Measurements from ENCODE around the gene RBBP7.

Gene RBBP7

DNA sequence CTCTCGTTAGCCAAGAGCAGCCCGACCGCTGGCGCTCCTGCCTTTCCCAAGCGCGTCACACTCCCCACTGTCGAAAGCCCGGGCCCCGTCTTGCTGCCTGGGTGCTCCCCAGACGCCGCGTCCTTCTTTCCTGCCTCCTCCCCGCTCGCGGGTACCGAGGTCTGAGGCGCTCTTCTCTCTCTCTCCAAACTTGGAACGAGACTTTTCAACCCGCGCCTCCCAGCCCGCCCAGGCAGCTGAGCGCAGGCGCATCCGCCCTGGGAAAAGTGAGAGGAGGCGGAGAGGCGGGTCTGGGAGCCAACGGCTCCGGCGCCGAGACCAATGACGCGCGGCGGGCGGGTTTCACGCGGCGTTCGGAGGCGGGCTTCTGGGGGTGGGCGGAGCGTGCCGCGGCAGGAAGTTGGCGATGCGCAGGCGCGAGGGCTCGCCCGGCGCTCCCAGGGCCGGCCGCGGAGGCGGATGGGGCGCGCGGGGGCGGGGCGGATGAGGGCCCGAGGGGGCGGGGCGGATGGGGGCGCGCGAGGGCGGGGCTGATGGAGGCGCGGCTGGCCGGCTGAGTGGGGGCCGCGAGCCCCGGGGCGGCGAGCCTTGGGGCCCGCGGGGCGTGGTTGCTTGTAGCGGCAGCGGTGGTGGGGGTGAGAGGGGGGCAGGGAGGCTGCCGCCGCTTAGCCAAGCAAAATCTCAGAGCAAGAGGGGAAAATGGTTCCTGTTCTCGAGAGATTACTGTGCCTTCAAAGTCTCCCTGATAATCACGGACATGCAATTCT lies at the start of gene RBBP7:
RBBP7 (minus strand) TSS at position 268 of the 767 bp plus-strand sequence. CDS start 309 bp downstream, outside the sequence.
- peak; percentile 94 for DNase-seq (ENCODE audit: low spot score)

DNA sequence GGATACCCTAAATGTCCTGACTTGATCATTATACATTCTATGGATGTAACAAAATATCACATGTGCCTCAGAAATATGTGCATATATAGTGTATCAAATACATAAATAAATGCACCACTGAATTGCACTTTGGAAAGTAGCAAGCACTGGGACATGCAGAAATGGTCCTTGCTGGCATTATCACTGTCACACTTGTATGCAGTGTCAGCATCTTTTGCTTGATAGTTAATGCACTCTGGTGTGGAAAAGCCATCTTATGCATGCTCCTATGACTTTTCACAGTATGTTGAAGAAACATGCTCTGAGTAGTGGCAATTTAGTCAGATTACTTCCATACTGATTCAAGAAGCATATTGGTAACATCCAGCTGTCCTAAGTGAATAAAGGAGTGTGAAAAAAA lies 48.8 kb upstream of the RBBP7 start:
- no peak for DNase-seq (ENCODE audit: low spot score)

DNA sequence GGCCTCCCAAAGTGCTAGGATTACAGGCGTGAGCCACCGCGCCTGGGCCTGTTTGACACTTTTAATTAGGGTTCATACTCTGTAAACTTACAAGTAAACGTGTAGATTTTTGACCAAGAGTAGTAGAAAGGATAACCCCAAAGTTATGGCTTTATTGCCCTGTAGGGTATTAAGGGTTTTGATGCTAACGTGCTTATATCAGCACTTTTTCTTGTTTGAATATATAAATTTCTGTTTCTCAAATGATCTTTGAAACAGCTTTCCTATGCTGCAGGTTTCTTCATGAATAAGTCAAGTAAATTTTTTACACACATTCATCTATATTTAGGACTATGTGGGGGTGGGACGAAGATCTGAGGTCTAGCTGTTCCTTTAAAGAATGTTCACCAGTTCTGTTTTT lies 47.0 kb upstream of the RBBP7 start:
- DNase-seq (ENCODE audit: low spot score), result no peak

DNA sequence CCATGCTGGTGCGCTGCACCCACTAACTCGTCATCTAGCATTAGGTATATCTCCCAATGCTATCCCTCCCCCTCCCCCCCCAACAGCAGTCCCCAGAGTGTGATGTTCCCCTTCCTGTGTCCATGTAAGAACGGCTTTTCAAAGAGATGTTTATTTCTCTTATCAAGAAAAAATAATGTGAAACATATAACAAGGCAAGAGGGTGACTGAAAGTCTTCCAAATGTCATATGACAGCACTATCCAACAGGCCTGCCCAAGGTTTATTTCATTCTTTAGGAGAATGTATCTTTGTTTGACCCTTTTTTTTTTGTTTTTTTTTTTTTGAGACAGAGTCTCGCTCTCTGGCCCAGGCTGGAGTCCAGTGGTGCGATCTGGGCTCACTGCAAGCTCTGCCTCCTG lies 46.4 kb upstream of the RBBP7 start:
- no peak for DNase-seq (ENCODE audit: low spot score)

DNA sequence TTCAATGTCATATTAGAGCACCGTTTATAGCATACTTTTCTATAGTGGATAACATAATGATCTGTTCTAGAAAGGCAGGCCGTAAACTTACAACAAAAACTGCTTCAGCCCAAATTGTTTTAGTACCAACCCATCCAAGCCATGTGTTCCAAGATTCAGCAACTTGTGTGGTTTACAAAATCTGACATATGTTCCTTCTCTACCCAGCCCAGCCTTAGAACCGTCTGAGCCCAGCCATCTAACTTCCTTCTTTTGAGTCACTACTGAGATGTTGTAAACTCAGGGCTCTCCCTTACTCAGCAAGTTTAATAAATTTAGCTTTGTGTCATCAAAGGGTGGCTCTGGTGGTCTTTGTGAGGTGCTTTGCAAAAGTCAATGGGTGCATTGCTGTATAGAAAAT lies 43.9 kb upstream of the RBBP7 start:
- no peak for DNase-seq (ENCODE audit: low spot score)

DNA sequence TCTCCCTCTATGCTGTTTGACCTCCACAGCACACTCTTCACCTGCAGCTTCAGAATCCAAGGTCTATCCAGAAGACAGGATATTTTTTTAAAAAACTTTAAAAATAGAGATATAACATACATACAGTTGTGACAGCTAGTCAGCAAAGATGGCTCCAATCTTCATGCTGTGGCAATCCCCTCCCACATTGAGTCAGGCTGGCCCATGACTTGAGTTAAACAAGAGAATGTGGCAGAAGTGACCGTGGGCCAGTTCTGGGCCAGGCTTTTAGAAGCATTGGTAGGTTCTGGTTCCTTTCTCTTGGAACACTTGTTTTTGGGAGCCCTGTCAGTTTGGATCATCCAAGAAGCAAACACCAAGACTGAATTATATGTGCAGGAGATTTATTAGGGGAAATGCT lies 40.2 kb upstream of the RBBP7 start:
- DNase-seq (ENCODE audit: low spot score), result no peak

DNA sequence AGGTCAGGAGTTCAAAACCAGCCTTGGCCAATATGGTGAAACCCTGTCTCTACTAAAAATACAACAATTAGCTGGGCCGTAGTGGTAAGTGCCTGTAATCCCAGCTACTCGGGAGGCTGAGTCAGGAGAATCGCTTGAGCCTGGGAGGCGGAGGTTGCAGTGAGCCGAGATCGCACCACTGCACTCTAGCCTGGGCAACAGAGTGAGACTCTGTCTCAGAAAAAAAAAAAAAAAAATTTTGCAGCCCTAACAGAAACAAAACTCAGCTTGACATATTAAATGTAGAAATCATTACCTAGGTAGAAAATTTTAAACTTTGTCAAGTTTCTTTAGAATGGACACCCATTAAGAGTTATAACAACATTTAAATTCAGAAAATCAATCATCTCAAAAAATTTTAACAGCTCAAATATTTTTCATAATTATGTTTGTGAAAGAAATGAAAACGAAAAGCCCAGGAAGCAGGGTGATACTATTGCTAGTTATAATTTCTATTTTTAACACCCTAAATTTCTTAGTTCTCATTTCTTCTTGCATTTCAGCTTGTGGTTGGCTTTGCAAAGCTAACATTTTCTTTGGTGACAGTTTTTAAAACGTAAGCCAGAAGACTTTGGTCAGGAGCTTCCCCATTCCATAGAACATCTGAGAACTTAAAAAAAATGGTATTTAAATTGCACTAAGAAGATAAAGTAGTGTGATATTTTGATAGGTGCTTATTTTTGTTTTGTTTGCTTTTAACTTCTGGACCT lies 33.3 kb upstream of the RBBP7 start:
- no peak for DNase-seq (ENCODE audit: low spot score)

DNA sequence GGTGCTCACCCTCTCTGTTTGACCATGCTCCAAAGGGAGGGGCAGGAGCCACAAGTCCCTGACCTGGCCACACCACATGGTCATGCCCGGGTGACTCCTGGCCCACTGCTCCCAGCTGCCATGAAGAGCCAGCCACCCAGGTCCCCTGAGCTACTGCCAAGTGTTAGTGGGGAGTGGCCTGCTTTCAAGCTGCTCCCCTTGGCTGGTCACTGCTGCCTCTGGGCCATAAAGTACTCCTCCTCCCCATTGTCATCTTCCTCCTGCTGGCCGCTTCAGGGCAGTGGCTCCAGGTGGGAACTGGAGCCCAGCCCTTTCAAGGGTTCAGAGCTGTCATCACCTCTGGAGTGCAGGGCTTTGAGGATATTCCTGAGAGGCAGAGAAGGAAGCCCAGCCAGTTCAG lies 27.3 kb upstream of the RBBP7 start:
- DNase-seq (ENCODE audit: low spot score), result no peak

DNA sequence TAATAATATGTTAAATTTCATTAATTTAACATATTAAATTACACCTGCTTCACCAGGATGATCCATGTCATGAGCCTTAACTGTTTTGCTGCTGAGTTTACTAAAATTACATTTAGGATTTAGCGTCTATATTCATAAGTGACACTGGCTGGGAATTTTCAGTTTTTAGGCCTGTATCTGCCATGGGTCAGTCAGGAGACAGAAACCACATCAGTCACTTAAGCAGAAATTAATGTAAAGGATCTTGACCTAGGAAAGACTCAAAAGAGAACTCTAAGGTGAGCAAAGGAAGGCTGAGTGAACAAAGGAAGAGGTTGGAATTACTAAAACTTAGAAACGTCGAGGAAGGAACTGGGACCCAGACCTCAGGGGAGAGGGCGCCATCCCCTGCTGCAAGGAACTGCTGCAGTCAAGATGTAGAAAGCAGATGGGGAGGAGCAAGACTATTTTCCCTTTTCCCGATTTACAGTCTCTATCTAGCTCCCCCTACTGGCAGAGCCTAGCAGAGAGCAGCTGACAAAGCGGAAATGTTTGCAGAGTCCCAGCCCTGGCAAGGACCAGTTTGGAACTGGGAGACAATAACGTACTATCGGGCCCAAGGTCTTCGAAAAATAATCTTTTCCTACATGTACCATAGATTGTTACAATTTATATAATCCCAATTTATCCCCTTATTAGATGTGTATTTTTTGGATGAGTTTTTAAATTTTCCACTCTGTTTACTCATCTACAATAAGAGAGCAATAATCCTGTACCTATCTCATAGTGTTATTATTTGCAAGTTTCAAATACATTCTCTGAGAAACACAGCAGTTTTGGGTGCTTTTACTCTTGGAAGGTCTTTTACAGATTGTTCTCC lies 22.6 kb upstream of the RBBP7 start:
- peak; percentile 71 for DNase-seq (ENCODE audit: low spot score)

DNA sequence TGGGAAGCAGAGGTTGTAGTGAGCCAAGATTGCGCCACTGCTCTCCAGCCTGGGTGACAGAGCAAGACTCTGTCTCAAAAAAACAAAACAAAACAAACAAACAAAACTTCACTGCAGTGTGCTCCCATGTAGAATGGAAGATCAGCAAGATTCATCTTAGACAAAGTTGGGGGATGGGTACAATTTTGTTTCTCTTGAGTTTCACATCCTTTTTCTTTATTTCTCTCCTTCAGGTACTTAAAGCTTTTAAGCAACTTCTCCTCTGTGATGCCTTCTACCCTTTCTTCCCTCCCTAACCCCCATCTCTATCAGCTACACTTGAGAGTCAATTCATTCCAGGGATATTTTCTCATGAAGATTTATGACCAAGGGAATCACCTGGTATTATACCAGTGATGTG lies 15.5 kb upstream of the RBBP7 start:
- no peak for DNase-seq (ENCODE audit: low spot score)

DNA sequence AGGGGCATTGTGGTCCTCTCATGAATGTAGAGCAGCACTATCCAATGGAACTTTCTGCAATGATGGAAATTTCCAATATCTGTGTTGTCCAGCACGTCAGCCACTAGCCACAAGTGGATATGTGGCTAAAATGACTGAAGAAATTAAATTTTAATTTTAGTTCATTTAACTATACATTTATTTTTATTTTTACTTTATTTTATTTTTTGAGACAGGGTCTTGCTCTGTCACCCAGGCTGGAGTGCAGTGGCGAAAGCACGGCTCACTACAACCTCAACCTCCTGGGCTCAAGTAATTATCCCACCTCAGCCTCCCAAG lies 13.3 kb upstream of the RBBP7 start:
- DNase-seq (ENCODE audit: low spot score), result no peak

DNA sequence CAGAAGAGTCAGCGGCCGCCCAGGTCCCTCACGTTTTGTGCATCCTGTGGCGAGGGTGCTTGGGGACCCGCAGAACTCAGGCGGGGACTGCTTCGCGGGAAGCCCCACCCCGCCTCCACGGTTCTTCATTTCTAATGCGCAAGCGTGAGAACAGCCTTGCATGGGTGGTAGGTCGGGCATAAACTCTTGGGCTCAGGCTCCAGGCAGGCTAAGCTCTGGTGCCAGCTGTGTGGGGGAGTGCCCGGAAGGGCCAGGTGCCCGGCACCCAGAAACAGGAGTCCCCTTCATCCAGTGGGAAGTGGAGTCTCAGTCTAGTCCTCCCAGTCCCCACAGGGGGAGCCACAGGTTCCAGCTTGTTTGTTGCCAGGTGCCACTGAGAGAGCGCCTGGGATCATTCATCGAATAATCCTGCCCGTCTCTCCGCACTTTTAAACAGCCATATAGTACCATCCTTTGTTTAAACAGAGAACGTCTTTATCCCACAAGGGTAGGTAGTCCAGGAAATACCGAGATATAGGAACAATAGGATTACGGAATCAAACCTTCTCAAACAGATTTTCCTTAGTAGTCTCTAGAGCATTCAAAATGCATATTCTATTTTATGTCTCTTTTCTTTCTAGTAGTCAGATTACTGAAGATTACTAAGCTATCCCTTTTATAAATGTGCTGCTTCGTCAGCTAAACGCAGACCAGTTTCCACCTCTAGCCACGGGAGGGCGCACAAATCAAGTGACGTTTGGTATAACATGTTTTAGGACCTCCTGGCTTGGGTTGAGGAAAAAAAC lies 12.7 kb upstream of the RBBP7 start:
- DNase-seq (ENCODE audit: low spot score), result peak; percentile 50

DNA sequence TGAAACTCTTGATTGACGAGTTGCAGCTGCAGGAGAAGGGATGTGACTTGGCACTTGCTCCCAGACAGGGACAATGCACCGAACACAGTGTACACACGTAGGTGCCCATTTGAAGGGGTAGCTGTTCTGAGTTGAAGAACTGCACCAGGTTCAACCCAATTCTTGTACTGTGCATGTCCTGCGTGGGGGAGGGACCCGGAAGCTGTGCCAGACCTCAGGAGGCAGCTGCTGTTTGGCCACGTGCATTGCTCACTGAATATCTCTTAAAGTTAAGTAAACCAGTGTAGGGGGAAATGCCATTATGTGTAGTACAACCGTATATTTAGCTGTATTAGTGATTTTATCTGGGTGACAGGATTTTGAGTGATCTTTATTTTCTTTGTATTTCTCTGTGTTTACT lies 12.0 kb upstream of the RBBP7 start:
- no peak for DNase-seq (ENCODE audit: low spot score)

DNA sequence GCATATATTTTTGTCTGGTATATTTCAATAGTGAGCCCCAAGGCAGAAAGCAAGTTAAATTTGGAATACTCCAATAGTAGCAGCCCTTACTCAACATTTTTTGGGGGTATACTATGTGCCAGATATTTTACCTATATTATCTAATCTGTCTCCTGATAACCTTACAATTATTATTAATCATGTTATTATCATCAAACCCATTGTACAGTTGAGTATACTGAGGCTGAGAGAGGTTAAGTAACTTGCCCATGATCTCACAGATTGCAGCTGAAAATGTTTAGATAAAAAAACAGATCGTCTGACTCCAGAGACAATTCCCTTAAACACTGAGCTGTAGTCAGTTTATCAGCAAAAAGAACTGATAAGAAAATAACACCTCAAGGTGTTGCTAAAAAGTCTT lies 6.5 kb upstream of the RBBP7 start:
- DNase-seq (ENCODE audit: low spot score), result no peak

DNA sequence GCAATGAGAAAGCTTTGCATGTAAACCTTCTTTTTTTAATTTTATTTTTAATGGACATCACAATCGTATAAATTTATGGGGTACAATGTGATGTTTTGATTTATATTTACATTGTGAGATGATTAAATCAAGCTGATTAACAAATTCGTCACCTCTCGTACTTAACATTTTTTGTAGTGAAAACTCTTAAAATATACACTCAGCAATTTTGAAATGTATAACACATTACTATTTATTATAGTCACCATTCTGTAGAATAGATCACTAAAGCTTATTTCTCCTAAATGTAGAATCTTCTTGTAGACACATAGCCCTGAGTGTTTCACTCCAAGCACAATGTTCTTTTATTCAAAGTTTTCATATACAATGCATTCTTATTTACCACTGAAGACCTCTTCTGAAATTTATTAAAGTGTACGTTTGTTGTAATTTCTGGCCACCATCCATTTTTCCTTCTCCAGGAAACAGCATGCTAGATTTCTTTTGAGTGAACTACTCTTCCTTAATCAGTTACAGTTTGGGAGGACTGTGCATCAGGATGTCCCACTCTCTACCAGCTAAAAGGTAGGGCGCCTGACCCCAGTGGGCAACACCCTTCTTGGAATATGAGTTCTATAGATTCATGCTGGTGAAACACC lies 4.4 kb upstream of the RBBP7 start:
- DNase-seq (ENCODE audit: low spot score), result no peak

DNA sequence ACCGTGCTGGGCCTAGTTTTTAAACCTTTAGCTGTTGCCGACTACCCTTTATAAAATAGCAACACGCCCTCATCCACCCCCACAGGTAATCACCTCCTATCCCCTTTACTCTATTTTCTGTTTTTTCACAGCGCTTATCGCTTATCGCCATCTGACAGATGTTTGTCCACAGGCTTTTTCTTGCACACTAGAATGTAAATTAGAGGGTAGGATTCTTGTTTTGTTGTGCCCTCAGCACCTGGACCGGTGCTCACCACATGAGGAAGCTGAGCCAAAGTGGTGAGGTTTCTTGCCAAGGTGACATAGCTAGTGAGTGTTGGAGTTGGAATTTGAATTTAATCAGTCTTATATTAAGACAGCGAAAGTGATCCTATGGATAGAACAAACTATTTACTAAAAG lies 2.9 kb upstream of the RBBP7 start:
- no peak for DNase-seq (ENCODE audit: low spot score)

DNA sequence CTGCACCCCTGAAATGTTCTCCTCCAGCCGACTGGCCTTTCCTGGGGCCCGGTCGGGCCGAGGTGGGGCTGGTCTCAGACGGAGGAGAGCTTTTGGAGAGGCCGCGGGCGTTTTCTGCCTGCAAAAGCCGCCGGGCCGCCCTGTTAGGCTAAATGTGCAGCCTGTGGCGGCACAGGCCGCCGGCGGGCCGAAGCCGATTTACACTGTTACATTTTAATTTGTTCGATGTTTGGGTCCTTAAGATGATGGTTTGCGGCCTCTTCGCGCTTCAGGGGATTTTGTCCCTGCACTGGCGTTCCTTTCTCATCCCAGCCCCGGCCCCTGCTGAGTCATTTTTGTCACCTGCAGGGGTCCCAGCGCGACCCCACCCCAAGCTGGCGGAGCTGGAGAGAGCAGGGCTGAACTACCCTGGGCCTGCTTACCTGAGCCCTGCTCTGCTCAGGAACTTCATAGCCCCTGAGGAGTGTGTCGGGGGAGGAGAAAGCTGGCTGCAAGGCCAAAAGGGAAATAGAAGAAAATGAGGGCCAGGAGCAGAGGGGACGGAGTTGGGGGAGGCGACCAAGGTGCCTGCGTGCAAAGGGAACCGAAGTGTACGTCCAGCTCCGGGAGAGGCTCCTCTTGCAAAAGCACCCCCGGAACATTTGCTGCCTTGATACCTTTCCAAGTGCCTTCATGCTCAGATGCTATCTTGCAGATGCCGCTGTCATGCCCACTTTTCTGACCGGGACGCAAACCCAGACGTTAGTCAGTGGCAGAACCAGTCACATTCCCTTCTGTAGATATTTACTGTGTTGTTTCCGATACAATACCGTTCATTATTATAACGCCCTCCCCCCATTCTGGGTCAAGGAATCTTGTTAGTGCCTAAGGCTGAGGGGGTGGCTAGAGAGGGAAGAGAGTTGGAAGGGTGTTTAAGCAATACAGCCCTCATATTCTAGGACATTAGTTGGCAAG lies 977 bp upstream of the RBBP7 start:
- DNase-seq (ENCODE audit: low spot score), result no peak

DNA sequence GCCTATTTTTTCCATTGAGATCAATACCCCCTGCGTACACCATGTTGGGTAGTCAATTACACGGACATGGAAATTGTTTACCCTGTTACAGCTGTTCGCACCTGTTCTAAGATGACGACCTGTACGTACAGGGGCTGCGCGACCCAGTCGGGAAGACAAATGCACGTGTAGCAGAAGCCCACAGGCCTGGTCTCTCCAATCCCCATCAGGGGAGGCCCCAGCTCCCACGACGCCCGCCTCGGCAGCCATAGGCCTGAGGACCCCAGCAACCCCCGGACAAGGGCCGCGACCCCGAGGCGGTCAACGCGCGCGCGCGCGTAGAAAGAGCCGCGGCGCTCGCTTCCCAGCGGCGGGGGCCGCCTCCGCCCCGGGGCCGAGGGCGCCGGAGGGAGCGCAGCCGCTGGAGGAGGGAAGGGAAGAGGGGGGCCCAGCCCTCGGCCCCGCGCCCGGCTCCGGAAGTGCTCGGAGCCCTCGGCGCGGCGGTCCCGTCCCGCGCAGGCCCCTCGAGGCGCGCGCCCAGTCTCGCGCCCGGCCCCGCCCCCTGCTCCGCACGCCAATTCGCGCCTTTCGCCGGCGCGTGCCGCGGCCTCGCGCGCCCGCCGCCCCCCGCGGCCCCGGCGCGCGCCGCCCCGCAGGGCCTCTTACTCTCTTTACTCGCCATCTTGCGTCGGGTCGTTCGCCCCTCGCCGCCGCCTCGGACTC lies 618 bp downstream of the RBBP7 start:
- DNase-seq (ENCODE audit: low spot score), result peak; percentile 29

DNA sequence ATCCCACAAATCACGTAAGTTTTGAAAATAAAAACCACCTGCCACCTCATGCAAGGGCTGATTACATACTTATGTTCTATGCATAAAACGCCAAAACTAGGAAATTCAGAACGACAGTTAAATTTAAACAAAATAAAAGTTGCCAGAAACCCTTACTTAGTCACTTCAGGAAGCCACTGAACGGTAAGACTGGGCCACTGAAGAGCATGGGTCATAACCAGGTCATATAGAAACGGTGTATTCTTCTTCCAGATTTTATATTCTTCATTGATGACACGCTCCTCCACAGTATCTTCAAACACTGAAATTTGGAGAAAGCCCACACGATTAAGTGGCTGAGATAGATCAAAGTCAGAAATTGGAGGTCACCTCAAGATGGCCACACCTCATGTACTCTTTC lies 1.2 kb downstream of the RBBP7 start:
- no peak for DNase-seq (ENCODE audit: low spot score)

DNA sequence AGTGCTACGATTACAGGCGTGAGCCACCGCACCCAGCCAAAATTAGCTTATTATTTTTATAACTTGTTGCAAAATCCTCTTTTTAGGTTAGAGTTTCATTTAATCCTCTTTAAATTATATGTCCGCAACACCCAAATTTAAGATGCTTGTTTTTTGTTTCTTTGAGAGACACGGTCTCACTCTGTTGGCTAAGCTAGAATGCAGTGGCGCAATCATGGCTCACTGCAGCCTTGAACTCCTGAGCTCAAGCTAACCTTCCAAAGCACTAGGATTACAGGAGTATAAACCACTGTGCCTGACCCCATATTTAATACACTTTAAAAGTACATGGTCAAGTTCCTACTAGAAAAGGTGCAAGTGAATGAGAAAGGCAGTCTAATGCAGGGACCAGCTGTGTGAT lies 2.2 kb downstream of the RBBP7 start:
- DNase-seq (ENCODE audit: low spot score), result no peak
